Measurements from ENCODE around the gene SLC66A2. TPM values are rescaled to one million over a fixed set of nuclear protein-coding genes. Genes with fewer than 3 reads are reported as not detected.

SLC66A2 gene
- polyA plus RNA-seq, 1 donor, result 16.2 TPM

DNA sequence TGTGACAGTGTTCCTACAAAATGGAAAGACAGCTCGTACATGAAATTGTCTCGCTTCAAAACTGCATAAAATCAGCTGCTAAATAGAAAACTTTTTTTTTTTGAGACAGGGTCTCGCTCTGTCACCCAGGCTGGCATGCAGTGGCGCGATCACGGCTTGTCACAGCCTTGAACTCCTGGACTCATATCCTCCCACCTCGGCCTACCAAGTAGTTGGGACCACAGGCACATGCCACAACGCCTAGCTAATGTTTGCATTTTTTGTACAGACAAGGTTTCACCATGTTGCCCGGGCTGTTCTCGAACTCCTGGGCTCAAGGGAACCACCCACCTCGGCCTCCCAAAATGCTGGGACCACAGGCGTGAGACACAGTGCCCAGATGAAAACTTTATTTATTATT is 33.7 kb upstream of the SLC66A2 start:
- Histone ChIP-seq H3K4me1 (ENCODE audit: control insufficient read depth, insufficient read depth, low read length) (peaks cover 11% of the 10 kb centered on the region), H3K27me3 (ENCODE audit: control insufficient read depth, insufficient read depth, low read length) (no peaks in the 10 kb centered on the region), H3K27ac (ENCODE audit: low read length) (no peak overlapping the region), H3K4me3 (ENCODE audit: low read length) (no peak overlapping the region), H3K36me3 (ENCODE audit: control insufficient read depth, insufficient read depth, low read length) (peaks cover 23% of the 10 kb centered on the region), H3K9me3 (ENCODE audit: control insufficient read depth, low read depth, low read length) (no peaks in the 10 kb centered on the region)
- no peak for DNase-seq
- WGBS (ENCODE audit: insufficient coverage, low lambda C conversion rate), result no CpG with 5 or more reads among the region's 12 CpGs

DNA sequence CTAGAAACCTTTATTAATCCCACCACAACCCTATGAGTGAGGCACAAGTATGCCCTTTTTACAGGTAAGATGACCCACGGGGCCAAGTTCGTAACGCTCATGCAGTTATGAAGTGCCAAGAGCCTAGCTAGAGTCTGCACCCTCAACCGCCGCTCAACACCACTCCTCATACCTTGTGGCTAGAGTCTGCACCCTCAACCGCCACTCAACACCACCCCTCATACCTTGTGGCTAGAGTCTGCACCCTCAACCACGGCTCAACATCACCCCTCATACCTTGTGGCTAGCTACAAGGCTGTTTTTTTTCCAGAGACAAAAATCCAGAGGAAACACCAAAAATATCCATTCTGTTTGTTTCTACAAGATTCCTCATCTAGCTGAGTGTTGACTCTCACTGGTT is 32.3 kb upstream of the SLC66A2 start:
- WGBS (ENCODE audit: insufficient coverage, low lambda C conversion rate), result no CpG with 5 or more reads among the region's 7 CpGs
- H3K4me1 ChIP-seq (ENCODE audit: control insufficient read depth, insufficient read depth, low read length), result peaks cover 7% of the 10 kb centered on the region
- H3K27me3 ChIP-seq (ENCODE audit: control insufficient read depth, insufficient read depth, low read length), result no peaks in the 10 kb centered on the region
- no peak for DNase-seq
- no peak overlapping the region for H3K4me3 ChIP-seq (ENCODE audit: low read length)
- H3K9me3 ChIP-seq (ENCODE audit: control insufficient read depth, low read depth, low read length), result no peaks in the 10 kb centered on the region
- H3K36me3 ChIP-seq (ENCODE audit: control insufficient read depth, insufficient read depth, low read length), result peaks cover 26% of the 10 kb centered on the region
- H3K27ac ChIP-seq (ENCODE audit: low read length), result no peak overlapping the region

DNA sequence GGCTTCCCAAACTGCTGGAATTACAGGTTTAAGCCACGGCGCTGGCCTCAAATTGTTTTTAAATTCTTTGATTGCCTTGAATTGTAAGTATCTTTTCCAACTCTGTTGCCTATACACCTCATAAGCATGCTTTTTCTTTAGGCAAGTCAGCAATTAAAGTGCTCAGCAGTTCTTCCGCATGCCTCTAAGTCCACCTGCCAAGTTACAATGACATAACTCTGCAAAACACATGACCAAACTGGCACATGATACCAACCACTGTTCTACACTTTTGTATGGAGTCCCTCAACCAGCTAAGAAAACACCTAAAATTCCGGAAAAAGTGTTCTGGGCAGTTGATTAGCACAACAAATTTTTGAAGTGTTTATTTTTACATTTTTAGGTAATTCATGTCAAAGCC is 31.8 kb upstream of the SLC66A2 start:
- Histone ChIP-seq H3K9me3 (ENCODE audit: control insufficient read depth, low read depth, low read length) (no peaks in the 10 kb centered on the region), H3K4me3 (ENCODE audit: low read length) (no peak overlapping the region), H3K36me3 (ENCODE audit: control insufficient read depth, insufficient read depth, low read length) (peaks cover 26% of the 10 kb centered on the region), H3K4me1 (ENCODE audit: control insufficient read depth, insufficient read depth, low read length) (peaks cover 7% of the 10 kb centered on the region), H3K27ac (ENCODE audit: low read length) (no peak overlapping the region), H3K27me3 (ENCODE audit: control insufficient read depth, insufficient read depth, low read length) (no peaks in the 10 kb centered on the region)
- DNase-seq, result no peak
- WGBS (ENCODE audit: insufficient coverage, low lambda C conversion rate), result no CpG with 5 or more reads among the region's 4 CpGs

DNA sequence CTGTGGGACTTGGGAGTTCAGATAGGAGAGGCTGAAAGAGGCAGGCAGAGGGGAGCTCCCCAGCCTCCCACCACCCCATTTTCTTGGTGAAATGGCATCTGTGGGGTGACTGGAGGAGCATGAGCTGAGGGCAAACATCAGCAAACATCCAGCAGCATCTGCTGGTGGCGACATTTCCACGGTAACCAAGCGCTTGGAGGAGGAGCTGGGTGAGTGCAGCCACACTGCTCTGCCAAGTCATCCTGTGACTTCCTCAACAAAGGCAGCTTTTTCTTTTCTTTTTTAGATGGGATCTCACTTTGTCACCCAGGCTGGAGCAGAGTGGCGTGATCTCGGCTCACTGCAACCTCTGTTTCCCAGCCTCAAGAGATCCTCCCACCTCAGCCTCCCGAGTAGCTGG is 31.3 kb upstream of the SLC66A2 start:
- Histone ChIP-seq H3K27ac (ENCODE audit: low read length) (no peak overlapping the region), H3K9me3 (ENCODE audit: control insufficient read depth, low read depth, low read length) (no peaks in the 10 kb centered on the region), H3K4me1 (ENCODE audit: control insufficient read depth, insufficient read depth, low read length) (peaks cover 7% of the 10 kb centered on the region), H3K36me3 (ENCODE audit: control insufficient read depth, insufficient read depth, low read length) (peaks cover 26% of the 10 kb centered on the region), H3K4me3 (ENCODE audit: low read length) (no peak overlapping the region), H3K27me3 (ENCODE audit: control insufficient read depth, insufficient read depth, low read length) (no peaks in the 10 kb centered on the region)
- no peak for DNase-seq
- WGBS (ENCODE audit: insufficient coverage, low lambda C conversion rate), result no CpG with 5 or more reads among the region's 6 CpGs

DNA sequence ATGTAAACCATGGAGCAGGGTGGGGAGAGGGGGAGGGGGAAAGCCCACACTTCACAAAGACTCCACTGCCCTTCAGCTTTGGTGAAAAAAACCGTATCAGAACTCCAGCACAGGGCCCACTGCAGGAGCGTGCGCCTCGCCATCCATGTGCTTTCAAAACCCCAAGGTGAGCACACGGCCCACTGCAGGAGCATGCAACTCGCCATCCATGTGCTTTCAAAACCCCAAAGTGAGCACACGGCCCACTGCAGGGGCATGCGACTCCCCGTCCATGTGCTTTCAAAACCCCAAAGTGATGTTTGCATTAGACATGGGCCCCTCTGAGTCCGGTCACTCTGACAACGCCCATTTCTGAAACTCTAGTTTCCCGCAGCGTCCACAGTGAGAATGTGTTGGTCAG is 29.1 kb upstream of the SLC66A2 start:
- Histone ChIP-seq H3K9me3 (ENCODE audit: control insufficient read depth, low read depth, low read length) (no peaks in the 10 kb centered on the region), H3K4me1 (ENCODE audit: control insufficient read depth, insufficient read depth, low read length) (no peaks in the 10 kb centered on the region), H3K36me3 (ENCODE audit: control insufficient read depth, insufficient read depth, low read length) (peaks cover 28% of the 10 kb centered on the region), H3K27ac (ENCODE audit: low read length) (no peak overlapping the region), H3K4me3 (ENCODE audit: low read length) (no peak overlapping the region), H3K27me3 (ENCODE audit: control insufficient read depth, insufficient read depth, low read length) (no peaks in the 10 kb centered on the region)
- WGBS (ENCODE audit: insufficient coverage, low lambda C conversion rate), result no CpG with 5 or more reads among the region's 13 CpGs
- DNase-seq, result no peak

DNA sequence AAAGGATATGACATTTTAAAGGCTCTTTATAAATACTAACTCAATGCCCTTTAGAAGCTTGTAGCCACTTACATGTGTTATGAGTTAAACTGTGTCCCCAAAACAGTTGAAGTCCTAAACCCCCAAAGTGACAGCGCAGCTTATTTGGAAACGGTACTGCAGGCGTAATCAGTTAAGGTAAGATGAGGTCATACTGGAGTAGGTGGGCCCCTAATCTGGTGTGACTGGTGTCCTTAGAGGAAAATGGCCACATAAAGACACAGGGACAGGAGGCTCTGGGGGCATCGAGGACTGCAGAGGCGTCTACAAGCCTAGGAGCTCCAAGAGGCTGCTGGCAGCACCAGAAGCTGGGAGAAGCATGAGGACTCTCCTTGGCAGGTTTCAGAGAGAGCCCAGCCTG is 28.4 kb upstream of the SLC66A2 start:
- DNase-seq, result no peak
- peaks cover 29% of the 10 kb centered on the region for H3K36me3 ChIP-seq (ENCODE audit: control insufficient read depth, insufficient read depth, low read length)
- no CpG with 5 or more reads among the region's 5 CpGs for WGBS (ENCODE audit: insufficient coverage, low lambda C conversion rate)

DNA sequence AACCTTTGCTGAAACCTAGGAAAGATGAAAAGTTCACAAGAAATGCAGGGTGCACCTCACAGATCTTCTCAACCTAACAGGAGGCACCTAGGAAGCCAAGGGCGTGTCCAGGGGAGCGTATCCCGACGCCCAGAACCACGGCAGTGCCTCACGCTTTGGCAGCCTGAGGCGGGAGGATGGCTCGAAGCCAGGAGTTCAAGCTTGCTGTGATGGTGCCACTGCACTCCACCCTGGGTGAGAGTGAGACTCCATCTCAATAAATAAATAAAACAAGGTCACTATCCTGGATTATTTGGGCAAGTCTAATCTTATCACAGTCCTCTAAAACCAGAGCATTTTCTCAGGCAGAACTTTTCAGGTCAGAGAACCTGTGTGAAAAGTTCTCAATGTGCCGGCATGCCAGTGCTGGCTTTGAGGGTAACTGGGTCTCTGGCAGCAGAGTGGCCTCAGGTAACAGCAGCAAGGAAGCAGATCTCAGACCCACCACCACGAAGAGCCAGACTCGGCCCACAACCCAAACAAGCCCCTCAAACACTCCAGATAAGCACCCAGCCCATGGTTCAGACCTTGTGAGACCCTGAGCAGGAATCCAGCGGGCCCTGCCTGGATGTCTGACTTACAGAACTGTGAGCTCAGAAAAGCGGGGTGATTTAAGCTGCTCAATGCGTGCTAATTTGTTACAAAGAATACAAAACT is 24.7 kb upstream of the SLC66A2 start:
- H3K36me3 ChIP-seq (ENCODE audit: control insufficient read depth, insufficient read depth, low read length), result peaks cover 44% of the 10 kb centered on the region
- H3K27me3 ChIP-seq (ENCODE audit: control insufficient read depth, insufficient read depth, low read length), result no peaks in the 10 kb centered on the region
- no peaks in the 10 kb centered on the region for H3K4me1 ChIP-seq (ENCODE audit: control insufficient read depth, insufficient read depth, low read length)
- H3K9me3 ChIP-seq (ENCODE audit: control insufficient read depth, low read depth, low read length), result no peaks in the 10 kb centered on the region
- H3K4me3 ChIP-seq (ENCODE audit: low read length), result no peak overlapping the region
- WGBS (ENCODE audit: insufficient coverage, low lambda C conversion rate), result no CpG with 5 or more reads among the region's 14 CpGs
- no peak overlapping the region for H3K27ac ChIP-seq (ENCODE audit: low read length)
- DNase-seq, result no peak

More for the DNA sequence above, 28.4 kb upstream of the SLC66A2 start:
- Histone ChIP-seq H3K9me3 (ENCODE audit: control insufficient read depth, low read depth, low read length) (no peaks in the 10 kb centered on the region), H3K4me3 (ENCODE audit: low read length) (no peak overlapping the region), H3K27me3 (ENCODE audit: control insufficient read depth, insufficient read depth, low read length) (no peaks in the 10 kb centered on the region), H3K27ac (ENCODE audit: low read length) (no peak overlapping the region), H3K4me1 (ENCODE audit: control insufficient read depth, insufficient read depth, low read length) (no peaks in the 10 kb centered on the region)

DNA sequence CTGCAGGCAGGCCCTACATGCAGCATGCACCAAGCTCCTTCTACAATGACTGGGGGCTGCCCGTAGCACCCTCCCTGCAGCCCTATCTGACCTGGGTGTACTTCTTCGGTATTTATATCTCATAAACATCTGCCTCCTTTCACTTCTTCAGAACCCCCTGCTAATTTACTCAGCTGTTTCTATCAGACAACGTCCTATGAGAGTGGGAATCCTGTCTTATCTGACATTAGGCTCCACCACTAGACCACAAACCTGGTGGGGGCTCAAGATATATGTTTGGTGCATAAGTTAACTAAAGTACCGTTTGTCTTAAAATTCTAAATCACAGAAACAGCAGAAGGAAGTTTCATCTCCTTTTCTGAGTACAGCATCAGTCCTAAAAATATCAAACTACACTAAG is 23.6 kb upstream of the SLC66A2 start:
- DNase-seq, result no peak
- Histone ChIP-seq H3K36me3 (ENCODE audit: control insufficient read depth, insufficient read depth, low read length) (peaks cover 54% of the 10 kb centered on the region), H3K9me3 (ENCODE audit: control insufficient read depth, low read depth, low read length) (no peaks in the 10 kb centered on the region), H3K27ac (ENCODE audit: low read length) (no peak overlapping the region), H3K27me3 (ENCODE audit: control insufficient read depth, insufficient read depth, low read length) (no peaks in the 10 kb centered on the region), H3K4me1 (ENCODE audit: control insufficient read depth, insufficient read depth, low read length) (no peaks in the 10 kb centered on the region), H3K4me3 (ENCODE audit: low read length) (no peak overlapping the region)
- WGBS (ENCODE audit: insufficient coverage, low lambda C conversion rate), result no CpG with 5 or more reads among the region's 4 CpGs

DNA sequence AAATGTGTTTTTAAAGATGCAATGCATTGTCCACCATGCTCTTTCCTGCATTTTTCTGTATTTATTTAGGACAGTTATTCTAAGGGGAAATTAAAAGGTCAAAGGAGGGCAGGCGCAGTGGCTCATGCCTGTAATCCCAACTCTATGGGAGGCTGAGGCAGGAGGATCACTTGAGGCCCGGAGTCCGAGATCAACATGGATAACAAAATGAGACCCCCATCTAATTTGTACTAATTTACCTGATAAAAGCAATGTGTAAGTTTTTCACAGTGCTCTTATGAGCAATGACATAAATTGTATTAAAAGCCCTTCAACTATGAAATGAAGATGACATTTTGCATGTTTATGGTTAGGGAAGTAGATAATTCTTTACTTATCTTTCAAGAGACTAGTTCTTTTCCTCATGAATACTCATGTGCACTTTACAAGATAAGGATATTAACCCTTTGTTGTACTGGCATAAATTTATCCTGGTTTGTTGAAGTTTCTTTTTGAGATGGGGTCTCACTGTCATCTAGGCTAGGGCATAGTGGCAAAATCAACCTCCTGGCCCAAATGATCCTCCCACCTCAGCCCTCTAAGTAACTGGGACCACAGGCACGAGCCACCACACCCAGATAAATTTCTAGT is 22.7 kb upstream of the SLC66A2 start:
- WGBS (ENCODE audit: insufficient coverage, low lambda C conversion rate), result no CpG with 5 or more reads among the region's 4 CpGs
- peaks cover 52% of the 10 kb centered on the region for H3K36me3 ChIP-seq (ENCODE audit: control insufficient read depth, insufficient read depth, low read length)

DNA sequence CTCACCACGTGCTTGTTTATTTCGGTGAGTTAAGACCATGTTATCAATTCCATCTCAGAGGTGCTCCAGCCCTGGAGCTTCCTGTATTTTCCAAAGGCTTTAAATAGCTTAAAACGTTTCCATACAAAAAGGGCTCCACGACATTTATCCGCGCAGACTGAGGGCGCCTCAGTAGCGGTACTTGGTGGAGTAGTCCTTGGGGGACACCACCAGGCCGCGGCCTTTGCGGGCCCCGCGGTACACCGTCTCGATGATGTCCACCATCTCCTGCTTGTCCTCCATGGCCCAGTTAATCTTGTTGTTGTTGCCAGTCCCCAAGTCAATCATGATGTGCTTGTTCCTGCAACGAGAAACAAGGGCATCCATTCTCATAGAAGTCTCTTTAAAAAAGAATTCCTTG is 22.1 kb upstream of the SLC66A2 start:
- Histone ChIP-seq H3K36me3 (ENCODE audit: control insufficient read depth, insufficient read depth, low read length) (peaks cover 54% of the 10 kb centered on the region), H3K4me1 (ENCODE audit: control insufficient read depth, insufficient read depth, low read length) (no peaks in the 10 kb centered on the region), H3K4me3 (ENCODE audit: low read length) (no peak overlapping the region), H3K27ac (ENCODE audit: low read length) (no peak overlapping the region), H3K9me3 (ENCODE audit: control insufficient read depth, low read depth, low read length) (no peaks in the 10 kb centered on the region), H3K27me3 (ENCODE audit: control insufficient read depth, insufficient read depth, low read length) (no peaks in the 10 kb centered on the region)
- no peak for DNase-seq
- WGBS (ENCODE audit: insufficient coverage, low lambda C conversion rate), result 40% methylated on average over 1 of the region's 16 CpGs

More for the DNA sequence above, 22.7 kb upstream of the SLC66A2 start:
- Histone ChIP-seq H3K4me3 (ENCODE audit: low read length) (no peak overlapping the region), H3K9me3 (ENCODE audit: control insufficient read depth, low read depth, low read length) (no peaks in the 10 kb centered on the region), H3K4me1 (ENCODE audit: control insufficient read depth, insufficient read depth, low read length) (no peaks in the 10 kb centered on the region), H3K27ac (ENCODE audit: low read length) (no peak overlapping the region), H3K27me3 (ENCODE audit: control insufficient read depth, insufficient read depth, low read length) (no peaks in the 10 kb centered on the region)
- no peak for DNase-seq

DNA sequence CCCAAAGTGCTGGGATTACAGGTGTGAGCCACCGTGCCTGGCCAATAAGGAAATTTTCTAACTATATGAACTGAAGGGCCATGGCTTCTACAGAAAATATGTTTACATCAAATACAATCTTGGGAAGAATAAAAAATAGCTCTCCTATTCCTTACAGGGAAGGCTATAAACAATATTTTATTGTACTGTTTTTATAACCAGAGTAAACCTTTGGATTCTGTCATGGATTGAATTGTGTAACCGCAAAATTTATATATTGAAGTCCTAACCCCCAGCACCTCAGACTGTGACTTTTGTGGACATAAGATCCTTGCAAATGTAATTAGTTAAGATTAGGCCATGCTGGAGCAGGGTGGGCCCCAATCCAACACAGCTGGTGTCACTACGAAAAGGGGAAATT is 21.3 kb upstream of the SLC66A2 start:
- WGBS (ENCODE audit: insufficient coverage, low lambda C conversion rate), result no CpG with 5 or more reads among the region's 3 CpGs
- H3K4me1 ChIP-seq (ENCODE audit: control insufficient read depth, insufficient read depth, low read length), result no peaks in the 10 kb centered on the region
- peaks cover 62% of the 10 kb centered on the region for H3K36me3 ChIP-seq (ENCODE audit: control insufficient read depth, insufficient read depth, low read length)
- H3K9me3 ChIP-seq (ENCODE audit: control insufficient read depth, low read depth, low read length), result no peaks in the 10 kb centered on the region
- no peak for DNase-seq
- no peak overlapping the region for H3K27ac ChIP-seq (ENCODE audit: low read length)
- H3K4me3 ChIP-seq (ENCODE audit: low read length), result no peak overlapping the region
- no peaks in the 10 kb centered on the region for H3K27me3 ChIP-seq (ENCODE audit: control insufficient read depth, insufficient read depth, low read length)

Measured in large intestine (tissue), 3 donors.